GM21515 (cell line): ENCODE results near the gene AOC2.
"Not testable (repeated sequence)": the region's sequence is repeated elsewhere in the genome, so short reads cannot be mapped to it uniquely, and the experiment has no call there.

Source experiments
- ATAC-seq: cut with Tn5 transposase; IDR thresholded peaks from one replicate; pipeline ENCODE4 v1.9.1; 2021; ENCODE audit not compliant: unreplicated experiment

AOC2 gene

GRCh38 chr17:42832213-42832933 lies 12.0 kb upstream of the AOC2 start:
- ATAC-seq, result peak; percentile 21

- ATAC-seq, result peak; percentile 70
These were observed 11.2 kb upstream of the AOC2 start, which contains the start of gene PSME3 for GRCh38 chr17:42832934-42833766. Gene PSME3, plus strand, starts transcription at chr17:42833397. Its CDS starts 235 bp downstream, at chr17:42833632.

- ATAC-seq, result peak; percentile 7
These were observed 10.5 kb upstream of the AOC2 start for GRCh38 chr17:42833767-42834422.

GRCh38 chr17:42835732-42836131 lies 8.6 kb upstream of the AOC2 start:
- ATAC-seq, result no peak

GRCh38 chr17:42841975-42842685 lies 2.2 kb upstream of the AOC2 start:
- no peak for ATAC-seq

GRCh38 chr17:42843358-42843934 lies 934 bp upstream of the AOC2 start:
- no peak for ATAC-seq

GRCh38 chr17:42844761-42845555 lies 578 bp downstream of the AOC2 start:
- ATAC-seq, result no peak

GRCh38 chr17:42845556-42845917 lies 1.2 kb downstream of the AOC2 start:
- ATAC-seq, result no peak

GRCh38 chr17:42845918-42846593 lies 1.7 kb downstream of the AOC2 start:
- no peak for ATAC-seq

GRCh38 chr17:42846594-42847280 lies 2.4 kb downstream of the AOC2 start:
- no peak for ATAC-seq

- no peak for ATAC-seq
These were observed 3.7 kb downstream of the AOC2 start for GRCh38 chr17:42848093-42848492.

GRCh38 chr17:42849031-42849430 lies 4.7 kb downstream of the AOC2 start:
- ATAC-seq, result no peak

- ATAC-seq, result no peak
These were observed 5.2 kb downstream of the AOC2 start for GRCh38 chr17:42849451-42850181.

GRCh38 chr17:42850954-42851353 lies 6.6 kb downstream of the AOC2 start, which contains the start of gene AOC3:
Gene AOC3, plus strand, starts transcription at chr17:42851199. Its CDS starts 145 bp downstream, at chr17:42851344.
- no peak for ATAC-seq

GRCh38 chr17:42851371-42852240 lies 7.2 kb downstream of the AOC2 start:
- not testable (repeated sequence) for ATAC-seq

GRCh38 chr17:42852351-42852750 lies 8.0 kb downstream of the AOC2 start:
- no peak for ATAC-seq

- ATAC-seq, result no peak
These were observed 8.6 kb downstream of the AOC2 start for GRCh38 chr17:42853004-42853403.
